ENCODE measurements around the gene SEMA6C. TPM values are rescaled to one million over a fixed set of nuclear protein-coding genes. Genes with fewer than 3 reads are reported as not detected.
"Not testable (repeated sequence)": the region's sequence is repeated elsewhere in the genome, so short reads cannot be mapped to it uniquely, and the experiment has no call there.

The SEMA6C gene
- polyA plus RNA-seq (2013, experiment 1 of 2; ENCODE audit: insufficient read length): 8.7 TPM
- 15.0 TPM for polyA plus RNA-seq (2013, experiment 2 of 2; ENCODE audit: insufficient read length)

GRCh38 chr1:151146412-151147131 lies at the start of gene SEMA6C:
Gene SEMA6C, minus strand, starts transcription at chr1:151146631. Its CDS starts 4,010 bp downstream, at chr1:151142621.
- peak; percentile 91 for DNase-seq

DNA sequence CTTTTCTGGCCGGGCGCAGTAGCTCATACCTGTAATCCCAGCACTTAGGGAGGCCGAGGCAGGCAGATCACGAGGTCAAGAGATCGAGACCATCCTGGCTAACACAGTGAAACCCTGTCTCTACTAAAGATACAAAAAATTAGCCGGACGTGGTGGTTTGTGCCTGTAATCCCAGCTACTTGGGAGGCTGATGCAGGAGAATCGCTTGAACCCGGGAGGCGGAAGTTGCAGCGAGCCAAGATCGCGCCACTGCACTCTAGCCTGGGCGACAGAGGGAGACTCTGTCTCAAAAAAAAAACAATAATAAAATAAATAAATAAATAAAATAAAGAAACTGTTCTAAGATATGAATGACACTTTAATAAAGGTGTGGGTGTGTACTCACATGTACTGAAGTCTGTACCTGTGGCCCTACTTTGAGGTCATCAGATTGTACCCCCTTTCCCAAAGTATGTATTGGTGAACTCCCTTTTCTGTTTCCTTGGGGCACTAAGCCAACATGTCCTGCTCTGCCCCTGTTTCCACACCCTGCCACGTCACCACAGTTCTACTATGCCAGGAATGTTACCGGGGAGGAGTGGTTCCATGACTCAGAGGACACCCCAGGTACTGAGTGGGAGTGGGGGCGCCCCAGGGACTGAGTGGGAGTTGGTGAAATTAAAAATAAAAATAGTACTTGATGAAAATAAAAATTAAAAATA lies 48.6 kb upstream of the SEMA6C start:
- DNase-seq: peak; percentile 90

DNA sequence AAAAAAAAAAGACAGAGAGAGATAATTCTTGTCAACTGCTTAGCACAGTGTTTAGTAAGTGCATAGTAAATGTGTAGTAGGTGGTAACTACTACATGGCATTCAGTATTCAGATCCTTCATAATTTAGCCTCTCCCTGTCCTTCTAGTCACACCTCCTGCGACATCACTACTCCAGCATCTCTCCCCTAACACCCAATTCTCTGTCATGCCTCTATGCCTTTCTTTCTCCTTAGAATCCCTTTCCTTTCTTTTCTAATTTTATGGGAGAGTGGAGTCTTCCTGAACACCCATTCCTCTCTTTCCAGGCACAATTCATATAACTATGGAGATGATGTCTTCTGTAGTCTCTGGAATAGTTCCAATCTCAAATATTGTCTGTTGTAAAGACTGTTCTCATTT lies 47.4 kb upstream of the SEMA6C start:
- no peak for DNase-seq

GRCh38 chr1:151193304-151193703 lies 46.9 kb upstream of the SEMA6C start:
- no peak for DNase-seq

DNA sequence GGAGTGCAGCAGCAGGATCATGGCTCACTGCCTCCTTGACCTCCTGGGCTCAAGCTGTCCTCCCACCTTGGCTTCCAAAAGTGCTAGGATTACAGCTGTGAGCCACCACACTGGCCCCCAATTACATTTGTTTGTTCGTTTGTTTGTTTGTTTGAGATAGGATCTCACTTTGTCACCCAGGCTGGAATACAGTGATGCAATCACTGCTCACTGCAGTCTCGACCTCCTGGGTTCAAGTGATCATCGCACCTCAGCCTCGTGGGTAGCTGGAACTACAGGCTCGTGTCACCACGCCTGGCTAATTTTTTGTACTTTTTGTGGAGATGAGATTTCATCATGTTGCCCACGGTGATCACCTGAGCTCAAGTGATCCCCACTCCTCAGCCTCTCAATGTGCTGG lies 45.6 kb upstream of the SEMA6C start:
- DNase-seq: no peak

DNA sequence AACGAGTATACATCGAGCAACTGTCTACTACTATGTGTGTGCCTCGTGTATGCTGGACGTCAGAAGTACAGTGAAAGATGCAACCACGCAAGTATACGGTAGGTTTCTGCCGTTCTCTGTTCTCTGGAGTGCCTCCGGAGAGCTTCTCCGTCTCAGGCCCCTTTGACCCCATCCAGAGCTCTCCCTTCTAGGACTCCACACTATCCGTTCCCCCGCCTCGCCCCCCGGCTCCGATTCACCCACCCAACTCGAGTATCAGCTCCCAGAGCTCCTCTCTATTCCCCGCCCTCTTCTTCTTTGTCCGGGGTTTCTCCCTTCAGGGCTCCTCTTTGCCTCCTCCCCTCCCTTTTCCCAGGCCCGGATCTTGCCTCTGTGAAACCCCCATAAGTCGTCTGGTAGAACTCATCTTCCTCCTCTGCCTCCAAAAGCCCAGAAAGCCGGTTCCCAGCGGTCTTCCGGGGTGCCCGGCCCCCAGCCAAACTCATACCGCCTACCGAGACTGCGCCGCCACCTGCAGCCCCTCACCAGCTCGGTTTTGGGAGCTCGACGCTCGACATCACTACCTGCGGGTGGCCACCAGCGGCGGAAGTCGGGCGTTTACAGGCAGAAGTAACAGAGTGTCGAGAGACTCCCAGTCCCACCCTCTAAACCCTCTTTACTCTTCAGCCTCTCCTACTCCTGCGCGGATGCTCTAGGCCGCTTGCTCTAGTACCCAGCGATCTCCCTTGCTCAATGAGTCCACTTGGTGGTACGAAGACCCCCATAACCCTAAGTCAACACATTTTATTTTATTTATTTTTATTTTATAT lies 43.4 kb upstream of the SEMA6C start, which contains the start of gene VPS72:
TSS of gene VPS72 (minus strand) at position 561 of the 809 bp plus-strand sequence. CDS start at position 485, 76 bp downstream.
- DNase-seq: peak; percentile 90

DNA sequence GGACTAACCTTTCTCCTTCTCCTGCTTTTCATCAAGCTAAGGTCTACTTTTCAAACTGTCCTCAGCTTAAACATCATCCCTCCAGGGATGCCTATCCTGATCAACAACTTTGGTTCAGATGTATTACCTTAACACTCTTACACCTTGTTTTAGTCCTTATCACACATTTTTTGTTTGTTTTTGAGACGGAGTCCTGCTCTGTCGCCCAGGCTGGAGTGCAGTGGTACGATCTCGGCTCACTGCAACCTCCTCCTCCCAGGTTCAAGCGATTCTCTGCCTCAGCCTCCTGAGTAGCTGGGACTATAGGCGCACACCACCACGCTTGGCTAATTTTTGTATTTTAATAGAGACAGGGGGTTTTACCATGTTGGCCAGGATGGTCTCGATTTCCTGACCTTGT lies 42.2 kb upstream of the SEMA6C start:
- not testable (repeated sequence) for DNase-seq

DNA sequence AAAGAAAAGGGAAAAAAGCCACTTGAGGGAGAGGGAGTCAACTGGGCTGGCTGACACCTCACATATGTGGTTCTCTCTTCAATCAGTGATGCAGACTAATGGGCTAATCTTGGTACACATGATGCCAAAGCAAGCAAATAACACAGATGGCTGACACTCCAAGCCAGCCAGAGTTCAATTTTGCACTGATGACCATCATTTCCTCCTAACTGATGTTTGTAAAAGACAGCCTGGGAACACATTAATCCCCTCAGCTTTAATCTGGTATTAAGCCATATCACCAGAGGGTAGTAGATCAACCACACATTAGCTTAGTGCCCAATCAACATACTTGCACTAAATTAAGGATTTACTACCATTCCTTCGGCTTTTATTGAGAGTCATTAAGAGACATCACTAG lies 40.8 kb upstream of the SEMA6C start:
- DNase-seq: no peak

DNA sequence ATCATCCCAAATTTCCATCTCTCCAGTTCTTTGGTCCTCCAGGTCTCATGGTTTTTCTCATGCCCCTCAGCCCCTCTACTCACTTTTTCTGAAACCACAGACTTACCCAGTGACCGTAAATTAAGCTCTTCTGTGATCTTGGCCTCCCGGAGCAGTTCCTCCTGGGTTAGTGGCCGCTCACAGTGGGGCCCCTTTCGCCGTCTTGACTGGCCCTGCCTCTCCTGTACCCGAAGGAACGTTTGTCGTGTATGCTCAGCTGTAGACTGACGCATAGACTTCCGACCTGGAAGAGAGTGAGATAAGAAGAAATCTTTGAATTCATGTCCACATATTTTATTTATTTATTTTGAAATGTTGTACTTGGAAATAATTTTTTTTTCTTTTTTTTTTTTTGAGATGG lies 37.8 kb upstream of the SEMA6C start:
- DNase-seq: no peak

DNA sequence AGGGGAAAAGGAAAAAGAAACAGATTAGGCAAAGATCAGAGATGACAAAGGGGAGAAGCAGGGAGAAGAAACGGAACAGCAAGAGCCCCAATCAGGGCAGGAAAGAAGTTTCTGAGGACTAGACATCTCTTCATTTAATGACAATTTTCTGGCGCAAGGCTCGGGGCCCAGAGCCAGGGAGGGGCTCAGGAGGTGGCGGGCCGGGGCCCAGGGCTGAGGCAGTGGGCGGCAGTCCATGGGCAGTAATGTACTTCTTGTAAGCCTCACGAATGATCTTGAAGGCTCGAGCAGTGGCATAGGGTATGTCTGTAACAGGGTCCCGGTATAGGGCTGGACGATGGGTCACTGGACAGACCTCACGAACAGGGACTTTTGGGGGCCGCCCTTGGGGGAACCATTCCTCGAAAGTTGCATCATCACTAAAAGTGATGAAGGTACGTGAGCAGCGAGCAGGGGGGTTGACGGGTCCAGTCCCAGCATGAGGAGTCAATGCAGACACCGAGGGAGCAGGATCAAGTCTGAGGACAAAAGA lies 30.1 kb upstream of the SEMA6C start:
- DNase-seq: no peak

GRCh38 chr1:151175863-151176262 lies 29.4 kb upstream of the SEMA6C start, which contains the start of gene TMOD4:
Gene TMOD4, minus strand, starts transcription at chr1:151175981. Its CDS starts 1,106 bp downstream, at chr1:151174875.
- peak; percentile 34 for DNase-seq

GRCh38 chr1:151175041-151175741 lies 28.8 kb upstream of the SEMA6C start:
- no peak for DNase-seq

GRCh38 chr1:151171190-151171589 lies 24.8 kb upstream of the SEMA6C start:
- DNase-seq: no peak

DNA sequence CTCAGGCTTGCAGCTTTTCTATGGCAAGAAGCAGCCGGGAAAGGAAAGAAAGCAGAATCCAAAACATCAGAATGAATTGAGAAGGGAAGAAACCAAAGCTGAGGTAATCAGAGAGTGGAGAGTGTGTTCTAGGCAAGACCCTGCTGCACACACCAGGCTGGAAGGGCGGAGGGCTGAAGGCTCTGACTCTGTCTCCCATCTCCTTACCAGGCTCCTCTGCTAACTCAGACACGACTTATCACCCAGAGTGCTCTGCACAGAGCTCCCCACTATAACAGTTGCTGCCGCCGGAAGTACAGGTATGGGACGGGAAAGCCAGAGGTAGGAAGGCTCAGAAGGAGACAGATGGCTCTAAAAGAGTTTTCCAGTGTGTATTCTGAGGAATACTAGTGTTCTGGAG lies 20.7 kb upstream of the SEMA6C start:
- no peak for DNase-seq

GRCh38 chr1:151166505-151166956 lies 20.1 kb upstream of the SEMA6C start:
- peak; percentile 57 for DNase-seq

DNA sequence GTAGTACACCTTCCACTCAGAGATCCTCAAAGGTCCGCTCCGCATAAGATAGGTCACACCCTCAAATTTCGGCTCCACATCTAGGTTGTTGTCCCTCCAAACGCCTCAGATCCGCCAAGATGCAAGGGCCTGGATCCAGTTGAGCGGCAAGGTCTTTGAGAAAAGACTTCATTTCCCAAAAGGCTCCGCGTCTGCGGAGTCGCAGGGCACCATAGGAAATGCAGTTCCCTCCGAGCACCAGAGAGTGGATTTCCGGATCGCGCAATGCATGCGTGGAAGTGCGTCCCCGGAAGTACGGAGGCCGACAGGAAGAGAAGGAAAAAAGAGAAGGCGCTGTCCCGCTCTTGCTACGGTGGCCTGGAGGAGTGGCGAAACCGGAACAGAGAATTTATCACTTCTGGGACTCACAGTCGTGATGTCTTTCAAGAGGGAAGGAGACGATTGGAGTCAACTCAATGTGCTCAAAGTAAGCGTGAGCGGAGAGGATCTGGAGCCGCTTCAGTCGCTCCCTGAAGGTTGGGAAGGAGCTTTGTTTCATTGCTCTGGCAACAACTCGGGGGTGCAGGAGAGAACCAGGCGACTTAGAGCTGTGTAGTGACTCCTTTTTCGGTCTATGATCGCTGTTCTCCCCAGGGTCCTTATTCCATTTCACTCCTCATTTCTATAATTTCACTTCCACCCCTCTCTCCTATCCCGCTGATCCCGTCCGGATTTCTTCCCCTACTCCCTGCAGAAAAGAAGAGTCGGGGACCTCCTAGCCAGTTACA lies 19.5 kb upstream of the SEMA6C start, which contains the start of the genes LYSMD1 and SCNM1:
TSS of gene LYSMD1 (minus strand) at position 165 of the 767 bp plus-strand sequence. CDS start 644 bp downstream, outside the sequence.
TSS of gene SCNM1 (plus strand) at position 407 of the 767 bp plus-strand sequence. CDS start at position 416, 9 bp downstream.
- peak; percentile 100 for DNase-seq

GRCh38 chr1:151165281-151165737 lies 18.9 kb upstream of the SEMA6C start:
- peak; percentile 67 for DNase-seq

- no peak for DNase-seq
Observed at GRCh38 chr1:151164732-151165280, 18.4 kb upstream of the SEMA6C start.

GRCh38 chr1:151159373-151159772 lies 12.9 kb upstream of the SEMA6C start:
- DNase-seq: no peak

DNA sequence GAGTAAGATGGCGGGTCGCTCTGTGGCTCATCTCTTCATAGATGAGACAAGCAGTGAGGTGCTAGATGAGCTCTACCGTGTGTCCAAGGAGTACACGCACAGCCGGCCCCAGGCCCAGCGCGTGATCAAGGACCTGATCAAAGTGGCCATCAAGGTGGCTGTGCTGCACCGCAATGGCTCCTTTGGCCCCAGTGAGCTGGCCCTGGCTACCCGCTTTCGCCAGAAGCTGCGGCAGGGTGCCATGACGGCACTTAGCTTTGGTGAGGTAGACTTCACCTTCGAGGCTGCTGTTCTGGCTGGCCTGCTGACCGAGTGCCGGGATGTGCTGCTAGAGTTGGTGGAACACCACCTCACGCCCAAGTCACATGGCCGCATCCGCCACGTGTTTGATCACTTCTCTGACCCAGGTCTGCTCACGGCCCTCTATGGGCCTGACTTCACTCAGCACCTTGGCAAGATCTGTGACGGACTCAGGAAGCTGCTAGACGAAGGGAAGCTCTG lies 12.4 kb upstream of the SEMA6C start:
- no peak for DNase-seq
